Measurements from ENCODE around the gene KRT77. TPM values are rescaled to one million over a fixed set of nuclear protein-coding genes. Genes with fewer than 3 reads are reported as not detected.

KRT77 gene
- total RNA-seq, 1 experiment from 2014 or later, result not detected

DNA sequence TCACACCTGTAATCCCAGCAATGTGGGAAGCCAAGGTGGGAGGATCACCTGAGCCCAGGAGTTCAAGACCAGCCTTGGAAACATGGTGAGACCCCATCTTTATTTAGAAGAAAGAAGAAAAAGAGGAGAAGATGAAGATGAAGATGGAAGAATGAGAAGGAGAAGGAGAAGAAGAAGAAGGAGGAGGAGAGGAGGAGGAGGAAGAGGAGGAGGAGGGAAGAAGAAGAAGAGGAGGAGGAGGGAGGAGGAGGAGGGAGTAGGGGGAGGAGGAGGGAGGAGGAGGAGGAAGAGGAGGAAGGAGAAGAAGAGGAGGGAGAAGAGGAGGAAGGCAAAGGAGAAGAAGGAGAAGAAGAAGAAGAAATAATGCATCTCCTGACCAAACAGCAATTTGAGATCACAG lies 14.1 kb downstream of the KRT77 start:
- ATAC-seq (no peak), DNase-seq (no peak)
- H3K9ac ChIP-seq (ENCODE audit: low read length), result no peak overlapping the region
- ChIA-PET CTCF (no interaction called here), POLR2A (ENCODE audit: unreplicated experiment) (no interaction called here)
- H4K20me1 ChIP-seq (ENCODE audit: low read length), result no peaks in the 10 kb centered on the region
- H3K27me3 ChIP-seq (ENCODE audit: low read length), result peaks cover 39% of the 10 kb centered on the region
- H3K79me2 ChIP-seq (ENCODE audit: low read length), result no peaks in the 10 kb centered on the region
- H3K4me1 ChIP-seq (ENCODE audit: insufficient read depth, low read length), result peaks cover 14% of the 10 kb centered on the region
- no peak overlapping the region for H2AFZ ChIP-seq (ENCODE audit: low read length)
- no peak overlapping the region for H3K27ac ChIP-seq (ENCODE audit: low read length)
- TF ChIP-seq, protein P1, sequence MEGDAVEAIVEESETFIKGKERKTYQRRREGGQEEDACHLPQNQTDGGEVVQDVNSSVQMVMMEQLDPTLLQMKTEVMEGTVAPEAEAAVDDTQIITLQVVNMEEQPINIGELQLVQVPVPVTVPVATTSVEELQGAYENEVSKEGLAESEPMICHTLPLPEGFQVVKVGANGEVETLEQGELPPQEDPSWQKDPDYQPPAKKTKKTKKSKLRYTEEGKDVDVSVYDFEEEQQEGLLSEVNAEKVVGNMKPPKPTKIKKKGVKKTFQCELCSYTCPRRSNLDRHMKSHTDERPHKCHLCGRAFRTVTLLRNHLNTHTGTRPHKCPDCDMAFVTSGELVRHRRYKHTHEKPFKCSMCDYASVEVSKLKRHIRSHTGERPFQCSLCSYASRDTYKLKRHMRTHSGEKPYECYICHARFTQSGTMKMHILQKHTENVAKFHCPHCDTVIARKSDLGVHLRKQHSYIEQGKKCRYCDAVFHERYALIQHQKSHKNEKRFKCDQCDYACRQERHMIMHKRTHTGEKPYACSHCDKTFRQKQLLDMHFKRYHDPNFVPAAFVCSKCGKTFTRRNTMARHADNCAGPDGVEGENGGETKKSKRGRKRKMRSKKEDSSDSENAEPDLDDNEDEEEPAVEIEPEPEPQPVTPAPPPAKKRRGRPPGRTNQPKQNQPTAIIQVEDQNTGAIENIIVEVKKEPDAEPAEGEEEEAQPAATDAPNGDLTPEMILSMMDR (conservative IDR thresholded peaks at IDR 0.05; ENCODE audit: low read depth, low read length), result no peak
- TF ChIP-seq EZH2 (IDR thresholded peaks at IDR 0.05; ENCODE audit: low read length, unreplicated experiment) (no peak), EZH2phosphoT487 (IDR thresholded peaks at IDR 0.05; ENCODE audit: borderline replicate concordance, low read length) (no peak)
- no peak overlapping the region for H3K4me2 ChIP-seq (ENCODE audit: low read length)
- no peaks in the 10 kb centered on the region for H3K36me3 ChIP-seq (ENCODE audit: low read depth, low read length)
- H3F3A ChIP-seq (ENCODE audit: low read length, unreplicated experiment), result no peaks in the 10 kb centered on the region
- no peaks in the 10 kb centered on the region for H3K9me3 ChIP-seq (ENCODE audit: low read length)
- no peaks in the 10 kb centered on the region for H3K9me2 ChIP-seq (replicated peaks; ENCODE audit: low read length)
- intact Hi-C loops (cut with micrococcal nuclease), result no loop called here
- no TSS peak for BruUV-seq (replicated peaks)
- H3K4me3 ChIP-seq (ENCODE audit: low read length), result no peak overlapping the region

DNA sequence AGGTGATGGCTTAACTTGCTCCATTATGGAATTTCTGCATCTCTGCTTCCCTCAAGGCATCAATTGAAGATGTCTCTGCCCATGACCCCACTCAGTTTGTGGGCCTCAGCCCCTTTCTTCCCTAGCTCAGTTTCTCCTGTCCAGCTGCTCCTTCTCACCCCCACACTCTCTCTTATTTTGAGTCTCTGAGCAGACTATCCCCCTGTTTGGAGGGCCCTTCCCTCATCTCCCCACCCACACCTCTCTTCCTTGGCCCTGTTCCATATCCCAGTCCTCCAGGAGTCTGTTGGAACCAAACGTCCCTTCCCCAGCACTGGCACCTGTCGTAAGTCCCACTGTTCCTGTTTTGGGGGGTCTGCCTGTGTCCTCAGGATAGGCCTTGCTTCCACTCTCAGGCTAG lies 14.8 kb downstream of the KRT77 start:
- TF ChIP-seq, protein P1 (conservative IDR thresholded peaks at IDR 0.05; ENCODE audit: low read depth, low read length), result no peak
- TF ChIP-seq EZH2phosphoT487 (IDR thresholded peaks at IDR 0.05; ENCODE audit: borderline replicate concordance, low read length) (no peak), EZH2 (IDR thresholded peaks at IDR 0.05; ENCODE audit: low read length, unreplicated experiment) (no peak)
- peaks cover 14% of the 10 kb centered on the region for H3K4me1 ChIP-seq (ENCODE audit: insufficient read depth, low read length)
- no peak for DNase-seq
- no peak for ATAC-seq
- ChIA-PET POLR2A (ENCODE audit: unreplicated experiment) (no interaction called here), CTCF (no interaction called here)
- peaks cover 46% of the 10 kb centered on the region for H3K27me3 ChIP-seq (ENCODE audit: low read length)
- intact Hi-C loops (cut with micrococcal nuclease), result no loop called here
- H3F3A ChIP-seq (ENCODE audit: low read length, unreplicated experiment), result no peaks in the 10 kb centered on the region
- no peaks in the 10 kb centered on the region for H3K9me2 ChIP-seq (replicated peaks; ENCODE audit: low read length)
- no peaks in the 10 kb centered on the region for H4K20me1 ChIP-seq (ENCODE audit: low read length)
- no peak overlapping the region for H3K4me2 ChIP-seq (ENCODE audit: low read length)
- no peaks in the 10 kb centered on the region for H3K36me3 ChIP-seq (ENCODE audit: low read depth, low read length)
- no peaks in the 10 kb centered on the region for H3K79me2 ChIP-seq (ENCODE audit: low read length)
- H3K27ac ChIP-seq (ENCODE audit: low read length), result no peak overlapping the region
- no TSS peak for BruUV-seq (replicated peaks)
- H3K4me3 ChIP-seq (ENCODE audit: low read length), result no peak overlapping the region
- H2AFZ ChIP-seq (ENCODE audit: low read length), result no peak overlapping the region
- H3K9ac ChIP-seq (ENCODE audit: low read length), result no peak overlapping the region
- no peaks in the 10 kb centered on the region for H3K9me3 ChIP-seq (ENCODE audit: low read length)

DNA sequence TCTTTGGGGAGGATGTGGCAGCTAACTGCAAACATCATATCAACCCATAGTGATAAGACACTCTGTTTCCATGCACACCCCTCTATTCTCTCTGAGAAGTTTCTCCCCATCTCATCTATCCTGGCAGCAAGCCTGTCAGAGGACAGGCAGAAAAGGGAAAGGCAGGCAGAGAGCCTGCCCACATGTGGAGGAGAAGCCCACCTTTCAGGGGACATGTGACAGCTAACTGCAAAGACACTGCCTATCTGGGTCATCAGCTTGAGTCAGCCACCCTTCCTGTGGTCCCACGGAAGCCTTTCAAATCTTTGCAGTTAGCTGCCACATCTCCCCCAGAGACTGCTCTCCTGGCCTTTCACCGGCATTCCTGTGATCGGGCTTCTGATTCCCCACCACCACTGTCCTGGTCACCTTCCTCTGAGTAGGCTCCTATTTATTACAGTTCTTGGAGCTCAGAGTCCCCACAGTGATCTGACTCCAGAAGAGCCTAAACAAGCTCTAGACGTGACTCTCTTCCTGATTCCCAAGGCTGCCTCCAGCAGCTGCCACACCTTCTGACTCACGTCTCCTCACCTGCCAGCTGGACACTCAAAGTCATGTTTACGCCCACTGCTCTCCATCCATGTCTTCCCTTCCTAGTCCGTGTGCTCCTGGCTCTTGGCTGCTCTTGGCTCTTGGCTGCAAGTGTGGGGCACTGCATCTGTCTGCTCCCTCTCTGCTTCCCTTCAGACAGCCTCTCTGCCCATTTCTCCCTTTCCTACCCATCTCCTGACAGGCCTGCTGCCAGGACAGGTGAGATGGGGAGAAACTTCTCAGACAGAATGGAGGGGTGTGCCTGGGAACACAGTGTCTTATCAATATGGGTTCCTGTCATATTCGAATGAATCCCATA lies 15.6 kb downstream of the KRT77 start:
- H2AFZ ChIP-seq (ENCODE audit: low read length), result 0 out of 2 replicates have a peak overlapping the region, but pooled peaks have one; percentile 38
- peak; percentile 74 for ATAC-seq

More for the DNA sequence above, 15.6 kb downstream of the KRT77 start:
- H3K4me3 ChIP-seq (ENCODE audit: low read length), result no peak overlapping the region
- H3K4me1 ChIP-seq (ENCODE audit: insufficient read depth, low read length), result peaks cover 14% of the 10 kb centered on the region
- TF ChIP-seq EZH2 (IDR thresholded peaks at IDR 0.05; ENCODE audit: low read length, unreplicated experiment) (no peak), EZH2phosphoT487 (IDR thresholded peaks at IDR 0.05; ENCODE audit: borderline replicate concordance, low read length) (no peak)
- TF ChIP-seq, protein P1 (conservative IDR thresholded peaks at IDR 0.05; ENCODE audit: low read depth, low read length), result no peak
- no peaks in the 10 kb centered on the region for H3F3A ChIP-seq (ENCODE audit: low read length, unreplicated experiment)
- peaks cover 50% of the 10 kb centered on the region for H3K27me3 ChIP-seq (ENCODE audit: low read length)
- H3K9me3 ChIP-seq (ENCODE audit: low read length), result no peaks in the 10 kb centered on the region
- POLR2A ChIA-PET (ENCODE audit: unreplicated experiment), result no interaction called here
- H3K9ac ChIP-seq (ENCODE audit: low read length), result no peak overlapping the region
- intact Hi-C loops (cut with micrococcal nuclease), result no loop called here
- no peaks in the 10 kb centered on the region for H3K9me2 ChIP-seq (replicated peaks; ENCODE audit: low read length)
- H3K4me2 ChIP-seq (ENCODE audit: low read length), result peak overlapping the region; percentile 53
- no peaks in the 10 kb centered on the region for H3K36me3 ChIP-seq (ENCODE audit: low read depth, low read length)
- H3K79me2 ChIP-seq (ENCODE audit: low read length), result no peaks in the 10 kb centered on the region
- 0 out of 2 replicates have a peak overlapping the region, but pooled peaks have one; percentile 9 for H3K27ac ChIP-seq (ENCODE audit: low read length)
- no TSS peak for BruUV-seq (replicated peaks)
- DNase-seq, result peak; percentile 80
- CTCF ChIA-PET, result no interaction called here
- no peaks in the 10 kb centered on the region for H4K20me1 ChIP-seq (ENCODE audit: low read length)

Data from PC-3 (cell line).